KMS-11 (cell line): ENCODE results near the gene MAPKAP1.

ENCODE experiments used
- H2AFZ ChIP-seq: fragments of 200-600 bp; sonication (generic); 2 replicates; pipeline ENCODE4 v1.6.1; 2016; ENCODE audit warnings: antibody characterized with exemption, mixed run types, low read depth
- H3K27ac ChIP-seq: fragments of 200-600 bp; sonication (generic); 2 replicates; pipeline ENCODE4 v1.6.1; 2016; ENCODE audit warnings: mild to moderate bottlenecking, mixed run types
- H3K27me3 ChIP-seq: fragments of 200-600 bp; sonication (generic); 2 replicates; pipeline ENCODE4 v1.6.1; 2017; ENCODE audit warnings: mild to moderate bottlenecking, low read depth, mixed run types, moderate library complexity; ENCODE audit not compliant: insufficient read depth
- H3K36me3 ChIP-seq: fragments of 200-600 bp; sonication (generic); 2 replicates; pipeline ENCODE4 v1.6.1; 2017; ENCODE audit warnings: mild to moderate bottlenecking, mixed run types; ENCODE audit not compliant: insufficient read depth
- H3K4me1 ChIP-seq: fragments of 200-600 bp; sonication (generic); 2 replicates; pipeline ENCODE4 v1.6.1; 2016; ENCODE audit warnings: mild to moderate bottlenecking, low read depth, mixed run types; ENCODE audit not compliant: poor library complexity, severe bottlenecking
- H3K4me2 ChIP-seq: fragments of 200-600 bp; sonication (generic); 2 replicates; pipeline ENCODE4 v1.7.0; 2016; ENCODE audit warnings: mild to moderate bottlenecking, mixed run types
- H3K4me3 ChIP-seq: fragments of 200-600 bp; sonication (generic); IDR thresholded peaks from 2 replicates; pipeline ENCODE4 v1.6.1; 2017; ENCODE audit warnings: low read depth, low read length, mixed read lengths; ENCODE audit not compliant: insufficient read depth
- H3K79me2 ChIP-seq: fragments of 200-600 bp; sonication (generic); 2 replicates; pipeline ENCODE4 v1.6.1; 2016; ENCODE audit warnings: low read depth, mixed run types; ENCODE audit not compliant: insufficient read depth
- H3K9ac ChIP-seq: fragments of 200-600 bp; sonication (generic); 2 replicates; pipeline ENCODE4 v1.6.1; 2016; ENCODE audit warnings: mild to moderate bottlenecking, mixed run types
- H4K20me1 ChIP-seq: fragments of 200-600 bp; sonication (generic); 2 replicates; pipeline ENCODE4 v1.6.1; 2016; ENCODE audit warnings: mild to moderate bottlenecking, mixed run types; ENCODE audit not compliant: insufficient read depth
- TF ChIP-seq, protein P1 (sequence below): fragments of 200-600 bp; sonication (generic); conservative IDR thresholded peaks from 2 replicates; pipeline ENCODE4 v1.6.1; 2017; ENCODE audit warnings: low read depth, mild to moderate bottlenecking, antibody characterized with exemption, low read length, moderate library complexity, mixed read lengths

MAPKAP1 gene

DNA sequence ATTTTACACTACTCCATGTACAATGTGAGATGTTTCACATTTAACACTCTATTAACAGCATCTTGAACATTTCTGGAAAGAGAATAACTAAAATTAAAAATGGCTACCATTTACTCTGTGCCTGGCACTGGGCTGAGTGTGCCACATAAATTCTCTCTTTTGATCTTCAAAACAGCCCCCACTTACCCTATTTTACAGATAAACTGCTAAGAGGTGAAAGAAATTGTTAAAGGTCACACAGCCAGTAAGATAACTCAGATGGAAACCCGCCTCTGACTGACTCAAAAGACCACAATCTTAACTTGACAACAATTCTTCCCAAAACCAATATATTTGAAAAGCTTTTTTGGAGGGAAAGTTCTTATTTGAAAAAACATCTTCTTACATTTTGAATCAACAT, 97.3 kb downstream of the MAPKAP1 start:
- no peak overlapping the region for H3K27ac ChIP-seq
- no peak overlapping the region for H3K4me2 ChIP-seq
- H3K79me2 ChIP-seq, result no peaks in the 10 kb centered on the region
- no peak overlapping the region for H2AFZ ChIP-seq
- H3K9ac ChIP-seq, result no peak overlapping the region
- no peaks in the 10 kb centered on the region for H3K36me3 ChIP-seq
- H3K4me3 ChIP-seq, result no peak overlapping the region
- TF ChIP-seq, protein P1, sequence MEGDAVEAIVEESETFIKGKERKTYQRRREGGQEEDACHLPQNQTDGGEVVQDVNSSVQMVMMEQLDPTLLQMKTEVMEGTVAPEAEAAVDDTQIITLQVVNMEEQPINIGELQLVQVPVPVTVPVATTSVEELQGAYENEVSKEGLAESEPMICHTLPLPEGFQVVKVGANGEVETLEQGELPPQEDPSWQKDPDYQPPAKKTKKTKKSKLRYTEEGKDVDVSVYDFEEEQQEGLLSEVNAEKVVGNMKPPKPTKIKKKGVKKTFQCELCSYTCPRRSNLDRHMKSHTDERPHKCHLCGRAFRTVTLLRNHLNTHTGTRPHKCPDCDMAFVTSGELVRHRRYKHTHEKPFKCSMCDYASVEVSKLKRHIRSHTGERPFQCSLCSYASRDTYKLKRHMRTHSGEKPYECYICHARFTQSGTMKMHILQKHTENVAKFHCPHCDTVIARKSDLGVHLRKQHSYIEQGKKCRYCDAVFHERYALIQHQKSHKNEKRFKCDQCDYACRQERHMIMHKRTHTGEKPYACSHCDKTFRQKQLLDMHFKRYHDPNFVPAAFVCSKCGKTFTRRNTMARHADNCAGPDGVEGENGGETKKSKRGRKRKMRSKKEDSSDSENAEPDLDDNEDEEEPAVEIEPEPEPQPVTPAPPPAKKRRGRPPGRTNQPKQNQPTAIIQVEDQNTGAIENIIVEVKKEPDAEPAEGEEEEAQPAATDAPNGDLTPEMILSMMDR, result no peak
- peaks cover 11% of the 10 kb centered on the region for H3K4me1 ChIP-seq
- H4K20me1 ChIP-seq, result no peaks in the 10 kb centered on the region
- H3K27me3 ChIP-seq, result no peaks in the 10 kb centered on the region

DNA sequence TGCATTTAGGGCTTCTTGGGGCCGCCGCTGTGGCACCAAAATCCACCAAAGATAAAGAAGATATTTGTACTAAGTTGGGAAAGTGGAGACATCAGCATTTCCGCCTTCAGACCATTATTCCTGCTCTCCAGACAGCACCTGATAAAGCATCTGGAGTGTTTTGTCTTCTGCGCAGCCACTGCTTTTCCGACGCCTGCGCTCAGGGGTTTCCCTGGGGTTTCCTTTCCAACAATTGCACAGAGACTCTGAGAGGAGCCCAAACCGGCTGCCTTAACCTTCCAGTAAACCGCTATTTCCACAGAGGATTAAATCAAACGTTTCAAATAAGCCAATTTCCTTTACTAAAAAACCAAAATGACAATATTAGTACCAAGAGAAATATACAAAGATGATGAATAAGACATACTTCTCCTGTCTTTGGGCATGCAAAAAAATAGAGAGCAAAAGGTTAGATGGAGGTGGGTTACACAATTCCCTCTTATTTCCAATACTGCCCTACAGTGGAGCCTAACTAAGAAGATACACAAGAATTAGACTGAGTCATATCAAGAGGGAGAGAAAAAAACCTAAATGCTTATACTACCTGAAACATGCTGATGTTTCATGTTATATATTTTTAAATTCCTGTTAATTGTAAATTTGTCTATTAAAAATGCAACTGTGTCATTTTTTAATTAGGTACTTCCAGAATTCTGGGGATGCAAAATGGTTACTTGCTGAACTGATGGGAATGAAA, 98.4 kb downstream of the MAPKAP1 start:
- no peak overlapping the region for H2AFZ ChIP-seq
- H3K27me3 ChIP-seq, result no peaks in the 10 kb centered on the region
- H3K9ac ChIP-seq, result no peak overlapping the region
- H3K4me3 ChIP-seq, result no peak overlapping the region
- H3K4me1 ChIP-seq, result peaks cover 17% of the 10 kb centered on the region
- H3K4me2 ChIP-seq, result no peak overlapping the region
- no peaks in the 10 kb centered on the region for H3K36me3 ChIP-seq
- no peaks in the 10 kb centered on the region for H4K20me1 ChIP-seq
- H3K79me2 ChIP-seq, result no peaks in the 10 kb centered on the region; the same call in 1 of the 2 replicates
- TF ChIP-seq, protein P1, result no peak
- H3K27ac ChIP-seq, result no peak overlapping the region

DNA sequence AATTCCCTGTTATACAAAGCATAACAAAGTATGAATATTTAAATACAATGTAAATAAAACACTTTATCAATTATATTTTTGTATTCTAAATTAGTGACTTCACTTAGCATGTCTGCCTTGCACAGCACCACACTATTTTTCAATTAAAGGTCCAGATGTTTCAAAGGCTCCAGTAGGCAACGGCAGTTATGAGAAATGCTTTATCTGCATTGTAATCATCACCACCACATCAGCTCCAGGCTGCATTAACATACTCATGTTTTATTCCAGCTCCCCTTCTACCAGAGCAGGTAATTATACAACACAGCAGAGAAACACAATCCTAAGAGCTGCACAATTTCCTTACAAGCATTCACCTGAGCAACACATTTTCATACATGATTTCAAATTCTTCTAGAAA, 102.8 kb downstream of the MAPKAP1 start:
- TF ChIP-seq, protein P1, result no peak
- Histone ChIP-seq H3K36me3 (no peaks in the 10 kb centered on the region), H3K9ac (no peak overlapping the region), H3K4me1 (peaks cover 33% of the 10 kb centered on the region), H3K79me2 (no peaks in the 10 kb centered on the region; the same call in 1 of the 2 replicates), H2AFZ (no peak overlapping the region), H3K27me3 (no peaks in the 10 kb centered on the region), H3K27ac (no peak overlapping the region), H4K20me1 (no peaks in the 10 kb centered on the region), H3K4me3 (no peak overlapping the region), H3K4me2 (no peak overlapping the region)

DNA sequence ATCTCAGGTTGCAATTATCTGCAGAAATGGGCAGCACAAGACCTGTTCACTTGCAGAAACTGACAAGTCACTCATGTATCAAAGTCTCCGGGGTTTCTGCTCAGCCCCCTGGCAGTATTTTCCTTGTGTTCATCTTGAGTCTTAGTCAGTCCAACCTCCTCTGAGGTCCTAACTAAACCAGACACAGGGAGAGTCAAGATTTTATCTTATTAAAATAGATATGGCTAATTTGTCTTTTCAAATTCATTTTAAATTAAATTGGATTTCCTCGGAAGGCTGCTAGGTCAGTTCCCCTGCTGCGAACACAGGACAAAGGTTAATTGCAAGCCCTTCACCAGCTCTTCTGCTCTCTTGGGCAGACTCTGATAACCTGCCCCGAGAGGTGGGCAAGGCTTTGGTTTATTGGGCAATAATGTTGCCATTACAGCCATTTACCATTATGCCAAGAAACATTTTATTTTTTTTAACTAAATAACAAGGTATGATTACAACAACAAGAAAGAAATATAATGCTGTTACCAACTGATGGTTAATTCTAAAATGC, 103.5 kb downstream of the MAPKAP1 start:
- peaks cover 33% of the 10 kb centered on the region for H3K4me1 ChIP-seq
- H3K79me2 ChIP-seq, result no peaks in the 10 kb centered on the region; the same call in 1 of the 2 replicates
- TF ChIP-seq, protein P1, result no peak
- no peaks in the 10 kb centered on the region for H3K27me3 ChIP-seq
- no peak overlapping the region for H2AFZ ChIP-seq
- H3K27ac ChIP-seq, result no peak overlapping the region
- H3K9ac ChIP-seq, result no peak overlapping the region
- H4K20me1 ChIP-seq, result no peaks in the 10 kb centered on the region
- H3K4me3 ChIP-seq, result no peak overlapping the region
- no peaks in the 10 kb centered on the region for H3K36me3 ChIP-seq
- H3K4me2 ChIP-seq, result no peak overlapping the region
